NOMO-1 (cell line): ENCODE results near the gene TRPM8.
A peak's percentile ranks its signal among the peaks of the same experiment; 100 is the strongest.

Experiments
- DNase-seq, 2 experiments: peaks; one replicate each; lab custom pipeline; 2025; ENCODE audit not compliant: unreplicated experiment in 2 of 2; lab: John Stamatoyannopoulos, UW

Gene TRPM8

GRCh38 chr2:233972941-233973575 lies 55.9 kb downstream of the TRPM8 start:
- no peak for DNase-seq

- DNase-seq: peak; percentile 9
These were observed 56.6 kb downstream of the TRPM8 start for GRCh38 chr2:233973786-233974185.

- peak; percentile 55 to 69 for DNase-seq
These were observed 57.4 kb downstream of the TRPM8 start for GRCh38 chr2:233974530-233975071.

- DNase-seq: no peak
These were observed 58.9 kb downstream of the TRPM8 start for GRCh38 chr2:233976087-233976486.

- peak in 1 of 2 experiments; percentile 31 for DNase-seq
These were observed 59.6 kb downstream of the TRPM8 start for GRCh38 chr2:233976690-233977294.

- DNase-seq: no peak
These were observed 60.2 kb downstream of the TRPM8 start for GRCh38 chr2:233977296-233977837.

- no peak for DNase-seq
These were observed 62.6 kb downstream of the TRPM8 start for GRCh38 chr2:233979748-233980147.

GRCh38 chr2:233980955-233981561 lies 63.9 kb downstream of the TRPM8 start:
- DNase-seq: no peak

GRCh38 chr2:233981574-233982420 lies 64.6 kb downstream of the TRPM8 start:
- no peak for DNase-seq

- DNase-seq: no peak
These were observed 65.4 kb downstream of the TRPM8 start for GRCh38 chr2:233982421-233983121.

- DNase-seq: no peak
These were observed 66.3 kb downstream of the TRPM8 start for GRCh38 chr2:233983445-233983844.

- no peak for DNase-seq
These were observed 71.4 kb downstream of the TRPM8 start for GRCh38 chr2:233988581-233988980.

- no peak for DNase-seq
These were observed 72.2 kb downstream of the TRPM8 start for GRCh38 chr2:233989221-233989858.

- DNase-seq: no peak
These were observed 73.2 kb downstream of the TRPM8 start for GRCh38 chr2:233990261-233990798.

- no peak for DNase-seq
These were observed 74.0 kb downstream of the TRPM8 start for GRCh38 chr2:233991196-233991595.

GRCh38 chr2:233992513-233993217 lies 75.5 kb downstream of the TRPM8 start:
- no peak for DNase-seq

- no peak for DNase-seq
These were observed 76.3 kb downstream of the TRPM8 start for GRCh38 chr2:233993461-233993860.

- no peak for DNase-seq
These were observed 77.0 kb downstream of the TRPM8 start for GRCh38 chr2:233994151-233994550.

- DNase-seq: peak; percentile 33 to 84
These were observed 78.8 kb downstream of the TRPM8 start for GRCh38 chr2:233996000-233996399.
